GOT3 (cell line): ENCODE data around the gene PLPPR1.
"Not testable (repeated sequence)": the region's sequence is repeated elsewhere in the genome, so short reads cannot be mapped to it uniquely, and the experiment has no call there.

Experiments used
- DNase-seq: peaks from one replicate; lab custom pipeline; 2025; ENCODE audit warnings: mixed read lengths; lab: John Stamatoyannopoulos, UW

Gene PLPPR1

GRCh38 chr9:101028346-101029314 lies at the start of gene PLPPR1:
PLPPR1 (plus strand) TSS chr9:101028727.
- DNase-seq = no peak

GRCh38 chr9:100989731-100990130 lies 38.8 kb upstream of the PLPPR1 start:
- no peak for DNase-seq

- no peak for DNase-seq
These were observed 37.7 kb upstream of the PLPPR1 start for GRCh38 chr9:100990605-100991381.

GRCh38 chr9:100992632-100993031 lies 35.9 kb upstream of the PLPPR1 start:
- DNase-seq = no peak

- DNase-seq = no peak
These were observed 28.5 kb upstream of the PLPPR1 start for GRCh38 chr9:100999906-101000544.

GRCh38 chr9:101005246-101005645 lies 23.3 kb upstream of the PLPPR1 start:
- DNase-seq = no peak

GRCh38 chr9:101014566-101014965 lies 14.0 kb upstream of the PLPPR1 start:
- no peak for DNase-seq

GRCh38 chr9:101018467-101018866 lies 10.1 kb upstream of the PLPPR1 start:
- DNase-seq = no peak

GRCh38 chr9:101022704-101023103 lies 5.8 kb upstream of the PLPPR1 start:
- DNase-seq = no peak

GRCh38 chr9:101025940-101026339 lies 2.6 kb upstream of the PLPPR1 start:
- DNase-seq = no peak

GRCh38 chr9:101026824-101027223 lies 1.7 kb upstream of the PLPPR1 start:
- no peak for DNase-seq

GRCh38 chr9:101027236-101027635 lies 1.3 kb upstream of the PLPPR1 start:
- DNase-seq = no peak

- DNase-seq = no peak
These were observed 688 bp upstream of the PLPPR1 start for GRCh38 chr9:101027733-101028345.

- no peak for DNase-seq
These were observed 973 bp downstream of the PLPPR1 start for GRCh38 chr9:101029315-101030085.

GRCh38 chr9:101030086-101030391 lies 1.5 kb downstream of the PLPPR1 start:
- DNase-seq = no peak

GRCh38 chr9:101032426-101032825 lies 3.9 kb downstream of the PLPPR1 start:
- DNase-seq = no peak

GRCh38 chr9:101034222-101034621 lies 5.7 kb downstream of the PLPPR1 start:
- no peak for DNase-seq

- DNase-seq = no peak
These were observed 6.6 kb downstream of the PLPPR1 start for GRCh38 chr9:101035098-101035497.

- DNase-seq = no peak
These were observed 8.9 kb downstream of the PLPPR1 start for GRCh38 chr9:101037430-101037829.

- DNase-seq = no peak
These were observed 10.0 kb downstream of the PLPPR1 start for GRCh38 chr9:101038488-101038887.

- not testable (repeated sequence) for DNase-seq
These were observed 11.1 kb downstream of the PLPPR1 start for GRCh38 chr9:101039581-101039980.
